Activated CD4-positive, CD25-positive, alpha-beta regulatory T cell treated with anti-CD3 and anti-CD28 coated beads, Interleukin-2, amount 50 U/mL, for 16 hours (primary cell): Measurements from ENCODE around the gene AKNAD1.

Experiments used
- DNase-seq: peaks from one replicate; pipeline ENCODE4 v3.0.0-alpha.2; 2020; ENCODE audit warnings: low read depth, low spot score

Gene AKNAD1

DNA sequence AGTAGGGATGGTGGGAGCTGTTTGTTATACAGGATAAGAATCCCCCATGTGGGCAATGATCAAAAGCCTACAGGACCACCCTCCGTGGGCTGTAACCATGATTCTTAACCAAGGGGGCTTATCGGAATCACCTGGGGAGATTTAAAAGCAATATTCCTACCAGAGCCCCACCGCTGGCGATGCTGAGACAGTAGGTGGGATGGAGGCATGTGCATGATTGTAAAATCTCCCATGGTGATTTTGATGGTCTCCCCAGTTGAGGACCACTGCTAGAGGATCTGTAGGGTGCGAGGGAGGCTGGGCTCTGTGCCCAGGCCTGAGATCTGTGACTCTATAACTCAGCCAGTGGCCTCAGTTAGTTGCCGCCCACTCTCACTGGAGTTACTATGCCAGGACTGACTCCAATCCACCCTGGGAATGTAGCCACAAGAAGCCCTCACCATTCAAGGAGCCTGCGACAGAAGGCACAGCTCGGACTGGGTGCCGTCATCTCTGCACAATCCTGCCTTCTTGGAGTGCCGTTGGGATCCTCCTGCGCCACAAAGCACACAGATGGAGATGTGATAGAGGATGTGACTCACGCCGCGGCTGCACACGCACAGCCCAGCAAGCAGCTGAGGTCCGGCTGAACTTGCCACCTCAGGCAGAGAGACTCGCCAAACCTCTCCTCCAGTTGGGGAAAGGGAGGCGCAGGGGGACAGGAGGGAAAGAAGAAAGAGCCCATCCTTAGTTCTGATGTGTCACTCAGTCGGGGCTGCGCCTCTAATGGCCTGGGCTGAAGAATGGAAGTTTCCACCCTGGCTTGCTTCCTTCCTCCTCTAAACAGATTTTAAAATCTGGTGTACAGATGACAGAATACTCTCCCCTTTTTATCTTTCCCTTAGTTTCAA lies 26.5 kb downstream of the AKNAD1 start:
- no peak for DNase-seq

DNA sequence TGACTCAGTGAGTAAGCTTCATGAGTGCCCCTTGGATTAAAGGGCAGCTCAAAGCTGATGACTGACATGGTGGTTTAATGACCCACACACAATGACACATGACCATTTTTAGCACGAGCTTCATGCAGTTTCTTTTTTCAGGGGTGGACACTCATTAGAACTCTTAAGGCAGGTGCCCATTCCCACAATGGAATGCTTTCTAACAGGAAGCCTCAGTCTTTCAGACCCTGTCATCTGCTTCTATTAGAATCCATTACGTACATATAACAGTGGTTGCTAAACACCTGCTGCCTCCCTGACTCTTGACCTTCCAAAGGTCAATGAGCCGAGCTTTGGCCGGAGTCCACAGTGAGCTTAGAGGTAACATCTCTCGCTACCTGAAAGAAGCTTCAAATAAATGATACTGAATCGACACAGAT lies 27.4 kb downstream of the AKNAD1 start:
- no peak for DNase-seq

DNA sequence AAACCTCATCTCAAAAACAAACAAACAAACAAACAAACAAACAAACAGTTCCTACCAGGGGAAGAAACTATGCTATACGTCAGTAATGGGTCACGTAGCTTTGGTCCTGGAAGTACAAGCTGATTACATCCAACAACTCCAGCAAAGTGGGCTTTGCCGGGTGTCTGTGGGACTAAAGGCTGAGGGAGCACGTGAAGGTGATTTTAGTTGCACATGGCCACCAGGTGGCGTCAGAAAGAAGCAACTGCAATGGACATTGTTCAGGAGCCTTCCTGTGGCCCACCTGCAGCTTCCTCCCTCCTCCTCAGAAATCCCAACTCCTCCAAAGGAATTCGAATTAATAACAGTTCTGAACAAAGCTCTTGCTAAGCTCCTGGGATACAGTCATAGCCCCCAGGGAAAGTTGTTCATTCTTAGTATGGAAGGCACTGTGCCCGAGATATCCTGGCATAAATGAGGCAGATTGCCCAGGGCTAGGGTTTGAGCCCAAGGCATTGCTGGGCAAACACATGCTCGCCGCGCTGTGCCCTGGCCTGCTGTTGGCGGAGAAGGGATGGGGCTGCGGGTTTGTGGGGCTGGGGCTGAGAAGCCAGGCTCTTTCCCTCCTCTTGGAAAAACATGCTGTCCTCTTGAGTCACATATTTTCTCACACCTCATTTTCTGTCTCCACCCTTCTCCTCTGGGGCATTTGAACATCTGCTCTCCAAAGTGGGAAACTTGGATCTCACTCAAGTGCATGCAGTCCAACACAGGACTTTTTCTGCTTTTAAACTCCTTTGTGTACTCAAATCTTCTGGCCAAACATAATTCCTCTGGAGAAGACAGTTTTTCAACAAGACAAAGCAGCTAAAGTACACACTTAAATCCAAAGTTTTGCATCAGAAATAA lies 28.6 kb downstream of the AKNAD1 start:
- no peak for DNase-seq

DNA sequence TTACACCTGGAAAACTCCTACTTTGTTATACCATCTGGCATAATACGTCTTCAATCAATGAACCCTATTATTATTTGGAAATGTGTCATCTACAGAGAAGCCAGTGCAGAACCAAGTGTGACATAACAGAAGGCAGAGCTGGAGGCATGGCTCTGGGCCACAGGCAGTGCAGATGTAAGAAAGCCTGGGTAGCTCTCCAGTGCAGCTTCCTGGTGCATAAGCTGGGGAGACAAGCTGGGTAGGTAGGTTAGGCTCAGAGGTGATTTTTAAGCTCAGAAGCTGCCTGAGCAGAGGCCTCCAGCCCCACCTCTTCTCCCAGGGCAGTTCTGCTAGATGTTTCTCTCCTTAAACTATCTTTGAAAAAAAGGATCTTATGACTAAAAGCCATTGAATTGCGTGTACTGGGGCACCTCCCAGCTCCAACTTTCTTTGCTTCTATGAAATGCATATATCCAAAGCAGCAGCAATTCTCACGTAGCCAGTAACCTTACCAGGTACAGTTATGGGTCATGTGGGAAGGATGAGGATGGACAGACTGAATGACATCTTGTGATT lies 30.7 kb downstream of the AKNAD1 start:
- no peak for DNase-seq

DNA sequence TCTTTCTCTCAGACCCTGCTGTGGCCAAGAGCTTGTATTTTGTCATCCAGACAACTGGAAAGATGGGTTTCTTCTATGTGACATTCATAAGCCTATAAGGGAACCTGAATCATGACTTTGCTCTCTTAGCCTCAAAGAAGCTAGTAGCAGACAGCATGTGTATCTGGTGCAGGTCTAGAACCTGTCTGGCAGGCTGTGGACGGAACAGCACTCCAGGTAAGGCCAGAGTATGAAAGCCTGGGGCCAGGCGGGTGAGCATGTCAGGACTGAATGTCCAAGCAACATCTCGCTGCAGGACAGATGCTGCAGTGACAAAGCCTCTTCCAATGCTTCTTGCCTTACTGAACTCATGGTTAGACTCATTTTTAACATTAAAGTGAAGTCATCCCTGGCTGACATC lies 32.8 kb downstream of the AKNAD1 start:
- DNase-seq, result no peak

DNA sequence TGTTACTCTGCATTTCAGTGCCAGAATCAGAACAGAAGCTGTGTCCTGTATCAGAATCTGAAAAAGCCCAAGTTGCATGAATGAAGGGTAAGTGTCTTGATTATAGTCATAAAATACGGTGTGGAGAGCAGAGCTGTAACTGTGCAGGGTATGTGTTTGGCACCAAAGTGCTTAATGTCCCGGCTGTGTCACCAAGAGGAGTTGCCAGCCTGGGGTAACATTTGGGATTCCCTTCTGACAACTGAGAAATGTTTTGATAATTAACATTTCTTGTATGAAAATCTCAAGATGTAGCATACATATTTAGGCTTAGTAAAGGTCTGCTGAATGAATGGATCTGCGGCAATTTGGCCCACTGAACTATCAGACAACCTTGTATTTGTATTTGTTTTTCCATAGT lies 33.3 kb downstream of the AKNAD1 start:
- DNase-seq, result no peak

DNA sequence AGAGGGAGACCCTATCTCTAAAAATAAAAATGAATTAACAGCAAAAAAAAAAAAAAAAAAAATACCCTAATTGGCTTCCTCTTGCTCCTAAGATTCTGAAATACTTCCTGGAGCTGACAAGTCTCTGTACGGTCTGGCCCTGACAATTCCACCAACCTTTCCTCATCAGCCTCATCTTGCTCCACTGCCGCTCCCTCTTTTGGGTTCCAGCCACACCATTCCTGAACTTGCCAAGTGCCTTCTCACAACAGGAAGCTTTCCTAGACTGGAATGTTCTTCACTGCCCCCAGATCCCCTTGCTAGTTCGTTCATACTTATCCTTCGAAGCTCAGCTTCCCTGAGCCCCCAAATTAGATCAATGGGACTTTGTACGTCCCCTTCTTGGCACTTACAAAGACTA lies 37.0 kb downstream of the AKNAD1 start:
- DNase-seq, result no peak

DNA sequence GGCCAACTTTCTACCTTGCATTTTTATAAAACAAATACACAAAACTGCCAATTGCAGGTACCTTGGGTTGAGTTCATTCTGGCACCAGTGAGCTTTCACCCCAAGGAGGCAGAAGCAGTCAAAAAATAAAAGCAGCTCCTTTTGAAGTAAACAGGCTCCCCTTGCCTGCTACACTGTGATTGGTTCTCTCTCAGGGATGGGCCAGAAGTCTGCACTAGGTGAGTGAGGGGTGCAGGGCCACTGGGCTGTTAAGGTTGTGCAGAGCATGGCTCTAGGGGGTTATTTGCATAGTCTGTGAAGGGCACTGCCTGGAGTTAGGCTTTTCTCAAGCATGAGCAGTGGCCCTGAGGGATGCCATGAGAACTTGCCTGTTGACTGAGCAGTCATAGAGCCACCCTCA lies 39.1 kb downstream of the AKNAD1 start:
- DNase-seq, result no peak

DNA sequence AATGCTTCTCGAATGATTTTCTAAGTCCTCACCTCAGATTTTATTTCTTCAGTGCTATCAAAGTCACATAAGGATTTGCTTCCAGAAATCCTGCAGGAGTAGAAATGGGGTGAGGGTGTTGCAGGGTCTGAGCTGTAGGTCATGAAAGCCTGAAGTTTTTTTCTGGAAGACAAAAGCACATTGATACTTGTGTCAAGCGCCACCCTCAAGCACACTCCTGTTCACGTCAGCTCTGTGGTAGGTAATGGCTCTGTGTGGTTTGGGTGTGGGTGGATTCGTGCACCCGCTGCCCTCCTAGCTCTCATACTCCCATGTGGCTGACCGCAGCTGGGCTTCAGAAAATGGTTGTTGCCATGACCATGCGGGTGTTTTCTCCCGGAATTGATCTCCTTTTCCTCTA lies 39.9 kb downstream of the AKNAD1 start:
- no peak for DNase-seq

DNA sequence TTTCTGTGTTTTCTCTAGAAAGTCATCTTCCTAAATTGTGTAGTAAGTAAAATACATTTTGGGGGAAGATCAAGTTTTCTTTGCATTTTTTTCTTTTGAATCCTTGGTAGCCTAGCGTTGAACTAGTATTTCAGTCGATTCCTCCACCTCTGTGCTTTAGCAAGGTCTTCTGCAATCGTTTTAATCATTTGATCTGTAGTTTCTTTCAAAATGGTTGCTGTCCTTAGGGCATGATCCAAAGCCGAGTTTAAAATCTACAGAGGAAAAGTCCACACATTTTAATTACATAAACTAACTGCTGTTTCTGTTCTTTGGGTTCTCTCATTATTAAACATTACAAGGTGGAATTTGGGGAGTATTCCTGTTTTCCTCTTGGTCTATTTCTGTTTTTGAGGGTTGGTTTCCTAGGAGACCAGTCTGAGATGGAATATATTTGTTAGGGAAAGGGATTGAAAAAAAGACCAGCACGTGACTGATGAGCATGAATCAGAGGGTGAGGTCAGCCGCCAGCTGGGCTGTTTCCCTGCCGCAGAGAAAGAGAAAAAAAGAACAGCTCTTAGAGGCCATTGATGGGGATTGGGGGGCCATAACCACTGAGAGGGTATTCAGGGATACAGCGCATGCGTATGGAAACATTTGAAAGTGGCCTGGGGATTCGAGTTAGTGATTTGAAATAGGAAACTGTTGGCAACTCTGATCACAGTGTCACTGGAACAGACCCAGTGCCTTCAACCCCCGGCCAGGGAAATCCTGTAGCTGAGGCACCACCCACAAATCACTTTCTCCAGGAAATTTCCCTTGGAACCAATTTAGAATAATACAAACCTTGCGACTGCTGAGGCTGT lies 40.6 kb downstream of the AKNAD1 start:
- no peak for DNase-seq

DNA sequence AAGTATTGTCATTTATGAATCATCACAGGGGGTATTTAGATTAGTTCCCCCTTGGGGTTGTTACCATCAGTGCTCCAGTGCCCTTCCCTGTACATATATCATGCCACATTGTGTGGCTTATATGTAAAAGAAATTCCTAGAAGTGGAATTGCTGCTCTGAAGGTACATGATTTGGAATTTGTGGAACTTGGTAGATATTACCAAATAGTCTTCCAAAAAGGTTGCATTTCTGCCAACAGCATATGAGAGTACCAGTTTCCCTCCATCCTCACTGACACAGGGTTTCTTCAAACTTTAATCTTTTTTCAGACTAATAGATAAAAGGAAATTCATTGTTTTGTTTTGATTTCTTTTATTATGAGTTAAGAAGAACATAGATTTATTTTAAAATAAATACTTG lies 41.3 kb downstream of the AKNAD1 start:
- no peak for DNase-seq

DNA sequence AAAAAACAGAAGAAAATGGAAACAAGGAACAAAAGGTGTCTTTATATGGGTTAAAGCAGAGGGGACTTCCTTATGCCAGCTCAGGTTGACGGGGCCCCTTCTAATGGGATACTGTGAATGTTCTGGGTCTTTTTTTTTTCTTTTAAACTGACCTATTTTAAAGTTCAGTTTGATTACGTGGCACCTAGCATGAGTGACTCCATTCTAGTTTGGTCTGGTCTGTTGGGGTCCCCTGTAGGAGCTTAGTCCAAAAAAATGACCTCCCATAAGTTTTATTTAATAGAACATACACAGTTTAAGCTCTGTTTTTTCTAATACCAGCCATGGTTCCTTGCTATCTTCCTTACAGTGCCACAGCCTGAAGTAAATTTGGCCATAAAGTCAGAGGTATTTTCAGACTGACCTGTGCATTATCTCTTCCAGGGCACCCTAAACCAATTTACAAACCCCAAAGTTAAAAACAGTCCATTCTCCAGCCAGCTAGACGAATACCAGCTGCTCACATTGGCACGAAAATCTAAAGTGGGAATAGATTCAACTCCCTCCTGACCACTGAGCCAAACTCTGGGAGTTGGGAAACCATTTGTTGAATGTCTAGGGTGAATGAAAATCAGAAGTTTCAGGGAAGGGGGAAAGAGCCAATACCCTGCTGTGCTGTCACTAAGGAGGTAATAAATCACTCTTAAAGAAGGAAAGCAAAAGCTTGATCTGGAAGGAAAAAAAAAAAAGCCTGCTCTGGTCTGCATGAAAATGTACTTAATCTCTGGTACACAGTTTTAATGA lies 42.4 kb downstream of the AKNAD1 start:
- no peak for DNase-seq

DNA sequence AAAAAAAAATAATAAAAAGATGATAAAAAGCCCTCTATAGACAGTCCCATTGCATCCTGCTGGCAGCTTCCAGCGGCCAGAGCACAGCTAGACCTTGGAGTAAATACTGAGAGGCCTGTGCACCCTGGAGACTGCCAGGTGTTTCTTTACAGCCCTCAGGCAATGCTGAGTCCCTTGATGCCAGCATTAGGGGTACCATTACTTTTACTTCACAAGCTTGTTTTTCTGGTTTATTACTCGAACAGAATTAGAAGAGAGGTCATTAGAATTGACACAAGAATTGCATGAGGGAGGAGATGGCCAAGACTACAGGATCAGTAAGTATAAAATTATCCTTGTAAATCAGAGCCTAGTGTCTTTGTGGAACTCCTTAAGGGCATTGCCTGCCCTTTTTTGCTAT lies 43.6 kb downstream of the AKNAD1 start:
- DNase-seq, result no peak

DNA sequence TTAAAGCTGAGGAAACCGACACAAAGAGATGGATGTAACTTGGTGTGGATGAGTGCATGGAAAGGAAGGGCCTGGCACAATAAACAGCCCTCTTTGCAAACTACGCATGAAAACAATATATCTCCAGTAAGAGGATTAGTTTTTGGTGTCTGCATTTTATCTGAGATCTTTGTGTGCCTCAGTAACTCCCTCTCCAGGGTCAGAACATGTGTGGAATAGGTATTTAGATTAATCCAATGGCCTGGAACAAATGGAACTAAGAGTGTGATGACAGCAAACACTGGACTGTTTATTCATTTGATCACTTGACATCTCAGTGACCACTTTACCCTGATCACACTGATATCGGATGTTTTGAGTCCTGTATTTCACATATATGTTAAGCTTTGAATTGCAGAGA lies 45.3 kb downstream of the AKNAD1 start:
- no peak for DNase-seq

DNA sequence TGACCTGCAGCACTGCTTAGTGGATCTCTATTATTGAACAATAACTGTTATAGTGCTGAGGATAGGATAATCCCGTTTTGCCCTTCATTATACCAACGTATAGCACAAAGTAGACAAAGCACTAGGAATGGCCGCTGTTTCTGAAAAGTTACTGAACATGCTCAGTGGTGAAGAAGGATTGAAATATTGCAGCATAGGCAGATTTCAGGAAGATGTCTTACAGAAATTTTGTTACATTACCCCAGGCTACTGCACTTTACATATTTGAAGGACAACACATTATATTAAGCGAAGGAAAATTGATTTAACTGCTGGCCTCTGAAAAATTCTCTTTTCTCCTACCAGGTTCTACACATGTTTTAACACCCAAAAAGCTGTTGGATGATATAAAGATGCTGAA lies 48.5 kb downstream of the AKNAD1 start:
- DNase-seq, result no peak

DNA sequence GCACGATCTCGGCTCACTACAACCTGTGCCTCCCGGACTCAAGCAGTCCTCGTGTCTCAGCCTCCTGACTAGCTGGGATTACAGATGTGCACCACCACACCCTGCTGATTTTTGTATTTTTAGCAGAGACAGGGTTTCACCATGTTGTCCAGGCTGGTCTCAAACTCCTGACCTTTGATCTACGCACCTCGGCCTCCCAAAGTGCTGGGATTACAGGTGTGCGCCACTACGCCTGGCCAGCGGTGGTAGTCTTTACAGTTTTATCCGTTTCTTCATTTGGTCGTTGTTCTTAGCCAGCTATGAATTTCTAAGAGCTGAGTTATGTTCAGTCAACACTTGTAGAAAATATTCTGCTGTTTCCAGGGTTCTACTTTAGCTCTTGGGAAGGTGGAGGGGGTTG lies 53.3 kb downstream of the AKNAD1 start:
- no peak for DNase-seq

DNA sequence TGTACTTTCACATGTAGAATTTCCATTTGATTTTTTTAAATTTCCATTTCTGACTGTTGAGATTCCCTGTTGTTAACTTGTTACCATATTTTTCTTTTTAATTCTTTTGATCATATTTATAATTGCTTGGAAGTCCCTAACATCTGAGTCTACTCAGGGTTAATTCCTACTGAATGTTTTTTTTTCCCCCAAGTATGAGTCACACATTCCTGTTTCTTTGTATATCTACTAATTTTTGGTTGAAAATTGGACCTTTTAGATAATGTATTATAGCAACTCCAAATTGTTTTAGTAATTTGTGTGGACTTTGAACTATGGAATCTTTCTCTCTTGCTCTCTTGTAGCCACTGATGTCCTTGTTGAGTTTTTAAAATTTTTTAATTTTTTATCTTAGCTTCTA lies 55.8 kb downstream of the AKNAD1 start:
- DNase-seq, result no peak

DNA sequence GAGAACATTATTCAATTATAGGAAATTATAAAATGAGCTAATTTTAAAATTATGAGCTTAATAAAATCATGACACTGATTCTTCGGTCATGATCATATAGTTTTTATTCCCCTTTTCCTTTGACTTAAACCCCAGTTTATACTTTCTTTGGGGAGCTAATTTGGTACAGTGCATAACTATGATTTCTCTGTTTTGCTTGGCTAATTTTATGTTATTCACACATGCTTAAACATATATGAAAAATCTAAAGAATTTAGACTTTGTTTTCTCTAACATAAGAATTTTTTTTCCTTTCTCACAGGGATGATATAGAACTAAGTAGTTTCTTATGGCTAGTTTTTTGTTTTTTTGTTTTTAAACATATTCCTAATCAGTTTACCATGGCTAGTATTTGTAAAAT lies 57.9 kb downstream of the AKNAD1 start:
- no peak for DNase-seq

DNA sequence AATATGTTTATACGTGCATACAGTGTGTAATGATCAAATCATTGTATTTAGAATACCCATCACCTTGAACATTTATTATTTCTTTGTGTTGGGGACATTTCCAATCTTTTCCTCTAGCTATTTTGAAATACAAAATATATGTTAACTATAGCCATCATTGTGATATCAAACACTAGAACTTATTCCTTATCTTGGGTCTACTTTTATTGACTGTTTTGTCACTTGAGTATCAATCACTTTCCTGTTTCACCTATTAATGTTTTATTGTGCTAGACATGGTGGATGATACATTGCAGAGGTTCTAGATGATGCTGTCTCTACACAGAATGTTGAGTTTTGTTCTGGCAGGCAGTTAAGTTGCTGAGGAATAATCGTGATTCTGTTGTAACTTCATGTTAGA lies 64.5 kb downstream of the AKNAD1 start:
- DNase-seq, result no peak

DNA sequence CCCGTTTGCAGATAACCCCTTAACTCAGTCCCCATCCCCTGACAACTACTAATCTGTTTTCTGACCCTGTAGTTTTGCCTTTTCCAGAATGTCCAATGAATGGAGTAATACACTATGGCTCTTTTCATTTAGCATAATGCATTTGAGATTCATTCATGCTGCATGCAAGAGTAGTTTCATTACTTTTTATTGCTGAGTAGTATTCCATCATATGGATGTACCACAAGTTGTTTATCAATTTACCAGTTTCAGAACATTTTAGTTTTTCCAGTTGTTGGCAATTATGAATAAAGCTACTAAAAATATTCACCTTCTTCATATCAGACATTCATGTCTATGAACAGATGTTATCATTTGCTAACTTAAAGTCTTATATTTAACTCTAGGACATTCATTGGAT lies 65.1 kb downstream of the AKNAD1 start:
- no peak for DNase-seq

DNA sequence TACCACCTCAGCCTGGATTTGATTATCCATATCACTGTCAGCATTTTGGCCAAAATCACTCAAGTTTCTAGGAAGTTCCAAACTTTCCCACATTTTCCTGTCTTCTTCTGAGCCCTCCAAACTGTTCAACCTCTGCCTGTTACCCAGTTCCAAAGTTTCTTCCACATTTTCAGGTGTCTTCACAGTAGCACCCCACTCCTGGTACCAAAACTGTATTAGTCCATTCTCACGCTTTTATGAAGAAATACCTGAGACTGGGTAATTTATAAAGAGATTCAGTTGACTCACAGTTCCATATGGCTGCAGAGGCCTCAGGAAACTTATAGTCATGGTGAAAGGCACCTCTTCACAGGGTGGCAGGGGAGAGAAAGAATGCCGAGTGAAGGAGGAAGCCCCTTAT lies 71.0 kb downstream of the AKNAD1 start:
- no peak for DNase-seq
